ENCODE data around the gene KIF6.

Gene KIF6

DNA sequence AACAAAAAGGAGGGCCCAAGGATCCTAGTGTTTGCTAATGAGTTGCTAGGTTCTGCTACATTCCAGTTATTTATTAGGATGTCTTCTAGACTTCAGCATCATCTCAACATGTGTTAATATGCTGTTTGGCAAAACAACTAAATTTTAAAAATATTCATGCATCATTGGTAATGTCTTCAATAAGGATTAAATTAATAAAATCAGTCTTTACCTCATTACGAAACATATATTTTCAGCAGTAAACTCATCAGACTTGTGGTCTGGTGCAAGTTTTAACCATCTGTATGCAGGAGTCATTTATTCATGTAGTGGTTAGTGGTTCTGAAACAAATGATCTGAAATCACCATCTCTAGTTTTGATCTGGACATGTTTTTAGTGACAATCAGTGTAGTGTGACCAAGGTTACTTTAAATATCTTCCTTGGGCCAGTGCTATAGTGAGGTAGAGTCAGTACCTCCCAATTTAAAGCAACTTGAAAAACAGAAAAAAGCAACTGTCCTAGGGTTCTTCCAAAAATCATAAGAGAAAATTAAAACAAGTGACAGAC, 317.7 kb downstream of the KIF6 start:
- DNase-seq = no peak

DNA sequence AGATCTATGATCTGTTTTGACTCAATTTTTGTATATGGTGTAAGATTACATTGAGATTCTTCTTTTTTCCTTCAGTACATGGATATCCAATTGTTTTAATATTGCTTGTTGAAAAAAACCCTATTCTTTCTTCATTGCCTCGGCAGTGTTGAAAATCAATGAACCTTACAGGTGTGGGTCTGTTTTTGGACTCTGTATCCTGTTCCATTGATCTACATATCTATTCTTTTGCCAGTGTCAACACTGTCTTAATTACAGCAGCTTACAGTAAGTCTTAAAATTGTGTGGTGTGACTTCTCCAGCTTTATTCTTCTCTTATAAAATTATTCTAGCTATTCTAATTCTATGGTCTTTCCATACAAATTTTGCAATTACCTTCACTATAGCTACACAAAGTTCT, 320.9 kb downstream of the KIF6 start:
- DNase-seq = no peak

DNA sequence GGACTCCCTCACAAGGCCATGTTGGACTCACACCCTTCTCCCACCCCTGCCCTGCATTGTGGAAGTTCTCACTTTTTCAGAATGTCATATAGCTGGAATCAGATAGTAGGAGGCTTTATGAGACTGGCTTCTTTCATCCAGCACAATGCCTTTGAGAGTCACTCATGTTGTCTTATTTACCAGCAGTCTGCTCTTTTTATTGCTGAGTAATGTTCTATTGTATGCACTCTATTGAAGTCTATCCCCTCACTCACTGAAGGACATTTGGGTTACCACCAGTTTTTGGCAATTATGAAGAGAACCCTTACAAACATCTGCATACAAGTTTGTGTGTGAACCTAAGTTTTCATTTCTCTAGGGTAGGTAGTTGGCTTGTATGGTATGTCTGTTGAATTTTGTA, 321.9 kb downstream of the KIF6 start:
- DNase-seq = no peak

DNA sequence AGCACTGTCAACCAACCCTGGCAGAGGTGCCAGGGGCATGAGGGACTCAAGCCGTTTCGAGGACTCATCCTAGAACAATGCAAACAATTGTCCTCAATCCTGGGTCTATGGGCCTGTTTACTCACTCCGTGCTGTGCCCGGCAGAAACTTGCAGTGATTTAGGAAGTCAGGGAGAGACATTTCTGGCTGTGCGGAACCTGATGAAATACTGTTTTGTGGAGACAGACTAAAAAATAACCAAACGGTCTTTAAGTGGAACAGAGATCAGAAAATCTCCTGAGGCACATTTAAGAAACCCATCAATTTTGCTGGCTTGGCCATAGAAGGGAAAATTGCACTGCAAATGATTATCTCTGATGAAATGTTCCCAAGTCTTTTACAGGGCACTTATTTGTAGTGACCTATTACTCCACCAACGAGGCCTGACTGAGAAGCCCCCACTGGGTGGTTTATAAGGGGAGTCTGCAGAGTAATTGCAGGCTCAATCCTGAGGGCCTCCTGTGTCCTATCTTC, 322.9 kb downstream of the KIF6 start:
- no peak for DNase-seq

DNA sequence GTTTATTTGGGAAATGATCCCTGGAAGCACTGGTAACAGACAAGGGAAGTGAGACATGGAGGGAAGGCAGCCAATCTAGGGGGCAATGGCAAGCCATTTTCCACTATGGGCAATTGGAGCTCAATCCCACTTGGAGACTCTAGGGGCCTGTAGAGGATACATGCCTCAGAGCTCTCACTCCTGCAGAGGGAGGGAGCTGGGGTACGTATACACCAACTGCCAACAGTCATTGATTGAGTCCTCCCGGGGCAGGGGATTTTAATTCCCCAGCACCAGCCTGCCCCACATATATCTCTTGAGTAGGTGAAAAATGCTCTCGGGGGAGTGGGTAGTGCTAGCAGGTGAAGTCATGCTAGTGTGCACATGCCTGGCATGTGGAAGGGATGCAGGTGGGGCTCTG, 323.8 kb downstream of the KIF6 start:
- no peak for DNase-seq

DNA sequence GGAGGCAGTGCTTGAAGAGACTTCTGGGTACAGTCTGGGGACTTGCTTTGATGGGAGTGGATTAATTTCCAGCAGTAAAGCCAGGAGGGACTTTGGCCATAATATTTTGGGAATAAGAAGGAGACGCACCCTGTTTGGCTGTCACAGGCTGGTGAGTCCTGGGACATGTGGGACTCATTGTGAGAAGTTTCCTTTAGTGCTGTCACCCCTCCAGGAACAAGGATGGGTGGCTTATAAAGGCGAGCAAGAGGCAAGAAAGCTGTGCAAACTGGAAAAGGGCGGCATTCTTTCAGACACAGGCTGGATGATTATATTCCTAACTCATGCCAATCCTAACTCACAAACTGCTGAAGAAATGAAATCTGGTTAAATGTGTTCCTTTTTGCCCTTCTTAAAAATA, 325.2 kb downstream of the KIF6 start:
- DNase-seq = no peak

DNA sequence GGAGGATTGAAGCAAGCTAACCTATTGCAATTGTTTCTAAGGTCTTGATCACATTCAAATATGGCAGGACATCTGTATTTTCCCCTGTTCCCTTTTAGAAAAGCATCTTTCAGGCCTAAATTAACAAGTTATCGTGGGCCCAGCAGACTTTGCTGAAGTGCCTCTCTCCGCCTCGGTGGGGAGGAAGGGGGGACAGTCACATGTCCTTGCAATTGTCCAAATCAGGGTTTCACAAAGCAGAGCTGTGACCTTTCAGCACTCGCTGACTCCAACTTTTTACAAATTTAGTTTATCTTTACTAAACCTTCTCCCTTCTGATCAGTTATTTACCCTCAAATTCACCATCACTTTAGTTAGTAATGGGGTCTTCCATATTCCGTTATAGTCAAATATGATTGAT, 328.4 kb downstream of the KIF6 start:
- no peak for DNase-seq

DNA sequence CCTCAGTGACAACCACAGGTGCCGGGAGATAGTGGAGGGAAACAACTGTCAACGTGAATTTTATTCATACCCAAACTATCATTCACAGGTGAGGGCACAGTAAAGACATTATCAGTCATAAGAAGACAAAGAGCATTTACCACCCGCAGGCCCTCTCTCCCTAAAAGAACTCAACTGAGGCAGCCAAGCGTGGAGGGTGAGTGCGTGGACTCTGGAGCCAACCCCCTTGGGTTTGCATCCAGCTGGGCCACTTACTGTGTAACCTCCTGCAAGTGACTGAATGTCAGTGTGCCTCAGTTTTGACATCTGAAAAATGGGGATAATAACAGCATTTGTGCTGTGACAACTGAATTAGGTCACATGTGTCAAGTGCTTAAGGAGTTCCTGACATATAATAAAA, 332.1 kb downstream of the KIF6 start:
- DNase-seq = no peak

DNA sequence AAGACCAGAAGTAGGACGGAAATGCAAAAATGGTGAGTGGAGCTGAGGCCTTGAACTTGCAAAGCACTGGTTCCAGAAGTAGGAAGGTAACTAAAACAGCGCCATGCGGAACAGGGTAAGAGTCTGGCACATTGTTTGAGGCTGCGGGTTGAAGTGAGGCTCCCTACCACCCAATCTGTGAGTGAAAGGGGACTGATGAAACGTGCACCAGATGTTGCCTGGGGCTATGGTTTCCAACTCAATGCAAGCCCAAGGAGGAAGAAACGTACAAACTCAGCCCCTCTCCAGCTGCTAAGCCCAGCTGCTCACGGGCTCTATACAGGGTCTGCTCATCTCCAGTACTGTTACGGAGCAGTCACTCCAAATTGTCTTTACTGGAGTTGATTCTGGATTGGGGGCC, 334.0 kb downstream of the KIF6 start:
- DNase-seq = no peak

DNA sequence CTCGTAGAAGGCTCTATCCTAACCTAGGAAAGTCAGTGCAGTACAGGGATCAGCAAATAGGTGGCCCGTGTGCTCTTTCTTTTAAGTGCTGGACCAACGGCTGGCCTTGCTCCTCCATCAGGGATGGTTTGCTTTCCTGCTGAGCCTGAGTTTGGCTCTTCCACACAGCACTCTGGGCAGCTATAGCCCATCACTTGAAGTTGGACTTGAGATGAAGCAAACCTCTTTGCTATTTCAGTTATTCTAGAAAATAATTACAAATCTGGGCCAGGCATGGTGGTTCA, 335.8 kb downstream of the KIF6 start:
- no peak for DNase-seq

DNA sequence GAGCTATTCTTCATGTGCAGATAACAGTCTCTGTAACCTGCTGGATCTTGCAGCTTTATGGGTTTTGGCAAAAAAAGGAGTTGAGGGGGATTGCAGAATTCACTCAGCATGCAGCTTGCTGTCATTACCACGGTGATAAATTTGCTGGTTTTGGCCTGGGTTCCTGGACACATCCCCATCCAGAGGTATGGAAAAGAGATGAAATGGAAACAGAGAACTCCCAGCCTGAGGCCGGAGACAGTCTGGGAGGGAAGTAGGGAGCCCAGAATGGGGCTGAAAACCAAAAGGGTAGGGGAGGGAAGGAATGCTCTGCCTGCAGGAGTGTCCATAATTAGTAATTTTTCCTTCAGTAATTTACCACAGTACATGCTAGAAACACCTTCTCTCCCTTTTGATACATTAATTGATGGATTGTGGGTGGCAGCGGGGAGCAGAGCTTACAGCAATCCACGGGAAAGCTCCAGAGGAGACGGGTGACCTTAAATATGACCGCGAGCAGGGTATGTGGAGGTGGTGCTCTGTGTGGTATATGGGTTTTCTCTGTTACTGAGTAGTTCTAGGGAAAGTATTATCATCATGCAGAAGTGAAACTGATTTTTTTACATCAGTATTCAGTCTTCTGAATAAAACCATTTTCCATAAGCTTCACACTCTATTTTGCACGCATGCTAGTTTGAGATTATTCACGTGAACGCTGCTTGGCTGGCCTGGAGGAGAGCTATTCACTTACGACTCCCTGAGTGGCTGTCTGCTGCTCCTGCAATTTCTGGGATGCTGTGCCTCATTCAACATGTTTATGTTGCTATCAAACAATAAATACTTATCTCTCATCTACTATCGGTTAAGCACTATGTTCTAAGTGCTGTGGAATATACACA, 336.4 kb downstream of the KIF6 start:
- no peak for DNase-seq

DNA sequence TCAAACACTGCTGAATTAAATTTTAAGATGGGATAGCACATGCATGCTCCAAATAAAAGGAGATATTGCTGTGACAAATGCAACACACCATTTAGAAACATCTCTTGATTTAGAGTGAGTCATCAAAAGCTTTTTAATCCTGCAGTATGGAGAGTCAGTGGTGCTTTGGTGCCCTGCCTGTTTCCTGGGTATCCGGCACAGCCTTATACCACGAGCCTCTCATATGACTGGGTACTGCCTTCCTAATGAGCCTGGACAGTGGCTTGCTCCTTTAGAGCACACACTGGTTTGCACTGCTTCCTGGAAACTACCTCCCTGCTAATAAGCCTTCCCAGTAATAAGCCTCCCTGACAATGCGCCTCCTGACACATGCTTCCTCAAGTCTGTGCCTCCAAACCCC, 337.4 kb downstream of the KIF6 start:
- DNase-seq = no peak

DNA sequence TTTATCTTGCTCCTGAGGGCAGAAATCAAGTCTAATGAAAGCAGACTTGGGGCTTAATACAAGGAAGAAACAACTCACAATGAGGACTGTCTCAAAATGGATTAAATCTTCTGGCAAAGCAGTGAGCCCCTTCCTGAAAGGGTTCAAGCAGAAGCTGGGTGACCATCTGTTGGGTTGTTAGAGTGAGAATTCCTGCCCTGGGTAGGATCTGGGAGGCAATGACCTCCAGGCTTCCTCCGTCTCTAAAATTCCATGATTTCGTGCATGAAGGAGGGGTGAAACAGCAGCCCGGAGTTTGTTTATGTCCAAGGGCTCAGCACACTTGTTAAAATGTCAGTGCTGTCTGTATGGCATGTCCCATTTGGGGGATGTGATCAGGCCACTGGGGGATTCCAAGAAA, 338.7 kb downstream of the KIF6 start:
- no peak for DNase-seq

DNA sequence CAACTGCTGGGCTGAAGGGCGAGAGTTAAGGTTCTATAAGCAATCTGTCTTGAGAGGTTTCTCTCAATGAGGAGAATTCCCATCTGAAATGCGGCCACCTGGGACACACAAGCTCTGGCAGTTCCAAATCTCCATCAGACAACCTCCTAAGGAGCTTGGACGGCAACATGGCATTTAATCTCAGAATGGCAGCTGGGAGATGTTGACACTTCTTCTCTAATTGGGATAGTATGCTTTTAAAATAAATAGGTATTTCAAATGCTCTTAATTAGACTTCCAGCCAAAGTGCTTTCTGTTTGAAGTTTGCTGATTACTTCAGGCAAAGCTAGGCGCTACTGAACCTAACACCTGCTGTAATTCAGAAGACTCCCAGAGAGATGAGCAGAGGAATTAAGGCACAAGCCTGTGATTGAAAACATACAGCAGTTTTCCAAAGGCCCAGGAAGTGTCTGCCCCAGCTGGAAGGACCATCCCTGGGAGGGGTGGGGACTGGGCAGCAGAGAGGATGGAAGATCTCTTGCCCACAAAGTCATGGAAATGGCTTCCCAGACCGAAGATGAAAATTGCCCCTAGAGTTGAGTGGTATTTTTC, 343.6 kb downstream of the KIF6 start:
- DNase-seq = no peak

DNA sequence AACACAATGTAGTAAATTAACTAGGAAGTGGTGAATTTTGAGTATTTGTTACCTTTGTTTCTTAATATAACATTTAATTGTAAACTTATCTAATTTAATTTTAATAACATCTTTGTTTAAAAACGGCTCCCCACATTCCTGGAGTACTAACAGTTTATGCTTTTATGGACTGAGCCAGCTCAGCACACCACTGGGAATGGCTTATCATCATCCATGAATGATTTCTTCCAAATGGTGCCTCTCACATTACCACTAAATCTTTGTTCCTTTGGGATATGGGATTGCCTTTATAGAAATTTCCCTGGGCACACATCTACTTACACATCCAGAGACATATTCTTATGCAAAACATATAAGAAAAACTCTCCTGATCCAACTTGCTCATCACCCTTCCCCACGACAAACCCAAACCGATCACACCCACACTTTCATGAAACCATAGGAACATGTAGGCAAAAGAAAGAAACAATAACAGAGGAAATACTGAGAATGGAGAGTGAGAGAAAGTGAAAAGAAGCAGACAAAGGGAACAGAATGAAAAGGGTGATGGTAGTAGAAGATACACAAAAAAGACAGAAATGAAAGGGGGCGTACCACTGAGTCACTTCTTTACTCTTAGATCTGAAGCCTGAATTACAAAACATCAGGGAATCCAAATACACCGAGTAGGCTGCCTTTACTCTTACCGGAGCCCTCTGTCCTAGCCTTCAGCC, 344.2 kb downstream of the KIF6 start:
- DNase-seq = no peak

DNA sequence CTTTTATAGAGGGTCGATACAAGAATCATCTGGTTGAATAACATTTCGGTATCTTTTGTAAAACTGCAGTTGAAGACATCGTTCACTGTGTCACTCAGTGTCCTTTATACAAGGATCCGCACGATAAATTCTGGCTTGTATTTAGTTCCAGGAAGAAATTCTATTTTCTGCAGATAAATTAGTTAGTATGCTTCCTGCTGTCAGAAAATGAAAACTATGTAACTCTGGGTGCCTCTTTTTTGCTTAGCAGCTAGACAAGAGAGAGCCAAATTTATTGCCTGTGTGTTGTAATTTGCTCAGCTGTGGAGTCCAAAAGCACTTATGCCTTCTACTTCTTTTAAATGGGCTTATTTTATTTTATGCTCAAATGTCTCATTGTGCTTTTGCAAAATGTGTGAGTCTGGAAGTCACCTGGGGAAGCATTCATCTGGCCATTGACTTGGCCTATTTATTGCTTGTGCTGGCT, 346.2 kb downstream of the KIF6 start:
- DNase-seq = no peak

DNA sequence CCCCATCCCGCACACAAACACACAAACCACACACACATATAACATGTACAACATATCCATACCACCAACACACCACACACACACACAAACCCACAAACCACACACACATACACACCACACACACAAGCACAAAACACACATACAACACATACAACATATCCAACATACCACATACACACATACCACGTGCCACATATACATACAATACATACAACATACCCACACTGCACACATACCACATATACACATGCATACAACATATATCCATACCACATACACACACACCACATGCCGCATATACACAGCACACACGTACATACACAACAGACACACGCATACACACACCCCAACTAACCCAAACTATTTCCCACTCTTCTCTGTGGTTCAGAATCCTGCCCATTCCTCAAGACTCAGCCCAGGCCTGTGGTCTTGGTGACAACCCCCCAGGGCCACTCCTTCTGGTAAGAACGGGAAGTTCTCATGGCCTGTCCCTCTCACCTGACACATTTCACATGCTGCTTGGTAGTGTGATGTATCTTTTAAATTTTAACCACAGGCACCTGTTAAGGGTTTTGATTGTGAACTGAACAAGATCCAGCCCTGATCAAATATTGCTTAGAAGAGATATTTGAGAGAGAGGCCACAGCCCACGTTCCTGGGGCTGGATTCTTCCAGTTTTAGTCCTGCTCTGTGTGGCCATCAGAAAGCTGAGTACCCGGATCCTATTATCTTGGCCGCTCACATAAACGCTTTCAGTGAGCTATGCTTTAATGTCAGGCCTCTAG, 346.8 kb downstream of the KIF6 start:
- DNase-seq = no peak

DNA sequence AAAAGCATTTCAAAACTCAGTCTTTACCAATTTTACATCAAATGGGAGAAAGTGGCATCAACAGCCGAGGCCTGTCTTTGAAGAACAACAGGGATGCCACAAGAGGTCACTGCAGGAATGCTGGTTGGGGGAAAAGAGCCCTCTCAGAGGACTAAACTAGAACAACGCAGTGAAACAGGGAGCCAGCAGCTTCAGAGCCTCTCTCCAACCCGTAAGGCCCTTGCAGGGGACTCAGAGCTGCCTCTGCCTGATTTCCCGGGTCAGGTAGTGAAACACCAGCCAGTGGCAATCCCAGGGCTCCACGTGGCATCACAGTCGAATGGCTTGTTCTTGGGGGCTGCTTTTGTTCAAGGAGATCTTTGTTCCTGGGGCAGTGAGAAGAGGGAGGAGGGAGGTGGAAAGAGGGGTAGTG, 347.7 kb downstream of the KIF6 start:
- peak; percentile 50 for DNase-seq

DNA sequence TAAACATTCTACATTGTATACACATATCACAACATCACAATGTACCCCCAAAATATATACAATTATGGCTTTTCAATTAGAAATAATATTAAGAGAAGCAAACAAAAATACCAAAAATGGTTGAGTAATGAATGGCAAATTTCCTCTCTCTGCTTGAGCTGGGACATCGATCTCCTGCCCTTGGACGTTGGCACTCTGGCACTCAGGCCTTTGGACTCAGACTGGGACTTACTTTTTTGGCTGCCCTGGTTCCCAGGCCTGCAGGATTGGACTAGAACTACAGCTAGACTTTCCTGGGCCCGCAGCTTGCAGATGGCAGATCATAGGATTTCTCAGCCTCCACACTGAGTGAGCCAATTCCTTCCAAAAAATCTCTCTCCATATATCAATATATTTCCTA, 349.8 kb downstream of the KIF6 start:
- no peak for DNase-seq

DNA sequence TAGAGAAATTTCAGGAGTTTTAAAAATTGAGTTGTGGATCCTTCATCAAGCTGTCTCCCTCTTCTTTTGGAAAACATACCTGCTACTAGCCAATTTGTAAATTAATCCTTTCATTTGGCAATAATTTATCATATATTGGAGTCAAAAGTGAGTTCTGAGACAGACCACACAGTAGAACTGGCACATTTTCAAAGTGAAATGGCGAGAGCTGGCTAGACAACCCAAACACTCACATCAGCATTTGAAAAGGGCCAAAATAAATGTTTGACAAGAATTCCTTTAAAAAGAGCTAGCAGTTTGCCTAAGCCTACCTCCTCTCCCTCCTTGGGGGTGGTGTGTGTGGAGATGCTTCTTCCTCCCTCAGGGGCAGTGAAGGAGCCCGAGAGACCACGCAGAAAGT, 354.8 kb downstream of the KIF6 start:
- DNase-seq = no peak

DNA sequence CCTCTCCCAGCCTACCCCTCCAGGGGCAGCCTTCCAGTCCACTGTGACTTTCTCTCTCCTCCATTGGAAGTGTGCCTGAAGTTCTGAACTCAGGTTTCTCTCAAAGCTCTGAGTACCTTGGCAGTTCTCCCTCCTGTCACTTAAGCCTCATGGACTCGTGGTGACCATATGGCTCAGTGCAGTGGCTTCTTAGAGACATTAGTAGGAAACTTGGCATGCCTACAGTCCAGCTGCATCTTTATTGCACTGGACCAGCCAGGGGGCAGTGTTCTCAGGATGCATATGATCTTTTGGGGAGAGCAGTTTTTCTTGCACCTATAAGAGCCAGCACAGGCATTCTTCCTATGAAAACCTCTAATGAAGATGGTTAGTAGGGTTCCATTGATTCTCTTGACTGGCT, 355.2 kb downstream of the KIF6 start:
- DNase-seq = no peak

DNA sequence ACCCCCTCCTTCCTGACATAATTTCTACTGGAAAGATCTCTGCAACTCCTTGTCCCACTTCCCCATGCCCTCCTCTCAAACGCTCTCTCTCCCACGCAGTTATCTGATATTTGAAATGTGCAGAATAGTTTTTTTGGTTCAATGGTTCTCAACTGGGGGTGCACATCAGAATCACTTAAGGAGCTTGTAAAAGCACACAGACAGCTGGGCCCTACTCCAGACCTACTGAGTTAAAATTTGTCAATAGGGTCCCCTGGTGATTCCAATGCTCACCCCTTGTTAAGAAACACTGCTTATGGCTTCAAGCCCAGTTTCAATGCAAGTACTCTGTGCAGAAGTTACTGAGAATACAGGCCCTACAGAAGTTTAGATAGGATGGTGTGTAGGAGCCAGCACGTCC, 357.5 kb downstream of the KIF6 start:
- peak; percentile 28 for DNase-seq
